Iris pigment epithelial cell (primary cell): ENCODE measurements around the gene TESK1.
"Not testable (repeated sequence)": the region's sequence is repeated elsewhere in the genome, so short reads cannot be mapped to it uniquely, and the experiment has no call there.

Source experiments
- DNase-seq: peaks from one replicate; pipeline ENCODE4 v3.0.0-alpha.2; 2011; ENCODE audit warnings: low read depth

The TESK1 gene

GRCh38 chr9:35583521-35583920 is 21.5 kb upstream of the TESK1 start:
- DNase-seq: not testable (repeated sequence)

DNA sequence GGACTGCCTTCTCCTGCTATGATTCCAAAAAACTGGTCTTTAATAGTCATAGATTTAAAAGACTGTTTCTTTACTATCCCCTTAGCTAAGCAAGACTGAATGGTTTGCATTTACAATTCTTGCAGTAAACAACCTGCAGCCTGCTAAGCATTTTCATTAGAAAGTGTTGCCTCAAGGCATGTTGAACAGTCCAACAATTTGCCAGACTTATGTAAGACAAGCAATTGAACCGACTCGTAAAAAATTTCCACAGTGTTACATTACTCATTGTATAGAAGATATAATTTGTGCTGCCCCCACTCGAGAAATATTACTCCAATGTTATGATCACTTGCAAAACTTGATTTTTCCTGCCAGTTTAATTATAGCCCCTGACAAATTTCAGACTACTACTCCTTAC is 20.4 kb upstream of the TESK1 start:
- DNase-seq: not testable (repeated sequence)

DNA sequence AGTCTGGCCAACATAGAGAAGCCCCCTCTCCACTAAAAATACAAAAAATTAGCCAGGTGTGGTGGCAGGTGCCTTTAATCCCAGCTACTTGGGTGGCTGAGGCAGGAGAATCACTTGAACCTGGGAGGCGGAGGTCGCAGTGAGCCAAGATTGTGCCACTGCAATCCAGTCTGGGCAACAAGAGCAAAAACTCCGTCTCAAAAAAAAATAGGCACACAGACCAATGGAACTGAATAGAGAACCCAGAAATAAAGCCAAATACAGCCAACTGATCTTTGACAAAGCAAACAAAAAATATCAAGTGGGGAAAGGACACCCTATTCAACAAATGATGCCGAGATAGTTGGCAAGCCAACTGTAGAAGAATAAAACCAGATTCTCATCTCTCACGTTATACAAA is 16.6 kb upstream of the TESK1 start:
- not testable (repeated sequence) for DNase-seq

GRCh38 chr9:35593581-35593980 is 11.5 kb upstream of the TESK1 start:
- no peak for DNase-seq

GRCh38 chr9:35594471-35594870 is 10.6 kb upstream of the TESK1 start:
- no peak for DNase-seq

DNA sequence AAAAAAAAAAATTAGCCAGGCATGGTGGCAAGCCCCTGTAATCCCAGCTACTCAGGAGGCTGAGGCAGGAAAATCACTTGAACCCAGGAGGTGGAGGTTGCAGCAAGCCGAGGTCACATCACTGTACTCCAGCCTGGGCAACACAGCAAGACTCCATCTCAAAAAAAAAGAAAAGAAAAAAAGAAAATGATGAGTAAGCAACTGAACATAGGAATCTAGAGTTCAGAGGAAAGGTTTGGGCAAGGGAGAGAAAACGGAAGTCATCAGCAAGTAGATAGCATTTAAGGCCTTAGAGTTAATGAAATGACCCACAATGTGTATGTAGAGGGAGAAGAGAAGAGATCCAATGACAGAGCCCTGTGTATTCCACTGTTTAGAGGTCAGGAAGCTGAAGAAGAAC is 8.2 kb upstream of the TESK1 start:
- not testable (repeated sequence) for DNase-seq

GRCh38 chr9:35598866-35599590 is 6.0 kb upstream of the TESK1 start:
- DNase-seq: no peak

GRCh38 chr9:35599763-35600604 is 5.1 kb upstream of the TESK1 start:
- DNase-seq: no peak

DNA sequence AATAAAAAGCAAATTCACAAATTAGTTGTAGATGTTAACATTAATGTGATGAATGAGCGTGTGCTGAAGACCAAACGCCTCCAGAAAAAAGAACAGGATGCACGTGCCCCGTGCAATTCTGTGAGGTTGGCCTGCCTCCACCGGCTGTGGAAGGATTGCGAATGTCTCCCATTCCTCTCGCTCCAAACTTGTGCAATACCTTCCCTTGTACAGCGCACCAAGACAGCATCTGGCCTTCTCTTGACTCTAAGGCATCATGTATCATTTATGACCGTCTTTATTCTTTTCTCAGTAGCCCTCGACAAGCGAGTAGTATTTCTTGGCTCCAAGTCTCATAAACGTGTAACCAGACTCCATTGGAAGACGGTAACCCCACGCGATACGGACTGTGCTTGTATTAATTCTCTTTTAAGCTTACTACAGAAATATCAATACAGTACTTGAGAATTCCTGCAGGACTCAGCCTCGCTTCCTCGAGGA is 1.5 kb upstream of the TESK1 start:
- peak; percentile 93 for DNase-seq

DNA sequence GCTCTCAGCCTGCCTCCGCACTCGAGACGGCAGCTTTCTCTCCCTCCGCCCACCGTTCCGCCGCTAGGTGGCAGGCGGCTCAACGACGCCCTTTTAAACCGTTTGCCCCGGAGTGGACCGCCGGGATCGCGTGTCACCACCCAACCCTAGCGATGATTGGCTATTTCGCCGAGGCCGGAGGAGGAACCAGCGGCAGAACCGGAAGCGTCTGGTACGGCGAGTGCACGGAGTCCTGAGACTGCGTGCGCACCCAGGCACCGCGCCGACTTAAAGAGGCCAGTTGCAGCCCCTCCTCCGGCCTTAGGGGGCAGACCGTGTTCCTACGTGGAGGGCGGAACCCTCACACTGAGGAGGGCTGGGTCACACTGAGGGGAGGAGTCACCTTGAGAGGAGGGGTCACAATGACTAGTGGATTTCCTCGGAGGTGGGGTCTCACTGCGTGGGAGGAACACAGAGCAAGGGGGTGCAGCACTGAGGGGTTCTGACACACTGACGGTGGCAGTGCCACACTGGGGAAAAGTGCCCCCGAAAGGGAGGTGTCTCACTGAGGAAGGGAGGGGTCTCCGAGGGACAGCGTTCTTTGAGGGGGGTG is 980 bp upstream of the TESK1 start:
- DNase-seq: peak; percentile 100

DNA sequence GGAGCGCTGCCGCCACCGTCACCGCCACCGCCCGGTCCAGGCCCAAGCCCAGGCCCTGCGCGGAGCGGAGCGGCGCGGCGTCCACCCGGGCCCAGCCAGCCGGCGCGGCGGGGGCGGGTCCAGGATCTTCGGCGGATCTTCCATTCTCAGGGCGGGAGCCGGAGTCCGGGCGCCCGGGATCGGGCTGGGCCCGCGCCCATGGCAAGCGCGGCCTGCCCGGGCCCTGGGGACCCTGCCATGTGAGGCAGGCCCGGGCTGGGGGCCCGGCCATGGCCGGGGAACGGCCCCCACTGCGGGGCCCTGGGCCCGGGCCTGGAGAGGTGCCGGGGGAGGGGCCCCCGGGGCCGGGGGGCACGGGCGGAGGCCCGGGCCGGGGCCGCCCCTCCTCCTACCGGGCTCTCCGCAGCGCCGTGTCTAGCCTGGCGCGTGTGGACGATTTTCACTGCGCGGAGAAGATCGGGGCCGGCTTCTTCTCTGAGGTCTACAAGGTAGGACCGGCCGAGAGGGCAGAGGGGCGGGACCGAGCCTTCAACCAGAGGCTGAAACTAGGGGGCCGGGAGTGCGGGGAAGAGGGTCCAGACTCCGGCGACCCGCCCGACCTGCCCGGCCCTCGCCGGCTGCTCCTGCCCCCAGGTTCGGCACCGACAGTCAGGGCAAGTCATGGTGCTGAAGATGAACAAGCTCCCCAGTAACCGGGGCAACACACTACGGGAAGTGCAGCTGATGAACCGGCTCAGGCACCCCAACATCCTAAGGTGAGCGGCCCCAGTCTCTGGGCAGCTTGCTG is 482 bp downstream of the TESK1 start:
- DNase-seq: peak; percentile 19

DNA sequence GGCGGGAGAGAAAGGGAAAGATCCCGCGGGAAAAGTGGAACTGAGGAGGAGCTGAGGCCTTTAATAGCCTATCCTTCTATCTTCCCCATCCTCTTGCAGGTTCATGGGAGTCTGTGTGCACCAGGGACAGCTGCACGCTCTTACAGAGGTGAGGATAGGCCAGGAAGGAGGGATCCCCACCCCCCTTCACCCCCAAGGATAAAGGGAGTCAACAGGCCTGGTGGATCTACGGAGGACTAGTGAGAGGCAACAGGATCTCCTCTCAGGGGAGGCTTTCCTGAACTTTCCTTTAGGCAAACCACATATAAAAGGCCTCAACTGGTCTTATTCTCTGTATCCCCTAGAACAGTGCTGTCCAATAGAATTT is 1.1 kb downstream of the TESK1 start:
- no peak for DNase-seq

GRCh38 chr9:35606726-35607125 is 1.7 kb downstream of the TESK1 start:
- no peak for DNase-seq

- no peak for DNase-seq
Observed at GRCh38 chr9:35608221-35608620, 3.2 kb downstream of the TESK1 start.

GRCh38 chr9:35609001-35609819 is 4.1 kb downstream of the TESK1 start:
- no peak for DNase-seq

GRCh38 chr9:35609820-35610163 is 4.7 kb downstream of the TESK1 start:
- no peak for DNase-seq

DNA sequence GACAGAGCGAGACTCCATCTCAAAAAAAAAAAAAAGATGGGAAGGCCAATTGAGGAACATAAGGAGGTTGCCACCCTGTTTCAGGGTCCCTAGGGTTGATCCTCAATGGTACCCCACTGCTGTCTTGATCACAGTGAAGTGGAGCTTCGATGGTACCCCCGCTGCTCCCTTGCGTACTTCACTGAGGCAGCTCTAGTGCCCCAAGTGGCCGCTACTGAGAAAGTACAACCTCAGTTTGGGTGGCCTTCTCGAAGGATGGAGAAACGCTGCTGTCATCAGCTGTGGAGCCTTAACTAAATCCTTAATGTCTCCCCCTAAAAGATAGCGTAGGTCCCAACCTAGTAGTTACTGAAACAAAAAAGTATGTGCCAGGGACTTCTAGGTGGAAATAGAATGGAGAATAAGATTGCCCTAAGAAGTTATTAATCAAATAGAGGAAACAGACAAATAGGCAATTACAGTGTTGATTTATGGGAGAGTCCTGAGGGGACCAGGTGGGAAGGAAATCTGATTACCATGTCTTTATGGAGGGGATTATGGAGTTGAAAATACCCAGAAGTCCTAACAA is 6.3 kb downstream of the TESK1 start:
- DNase-seq: peak; percentile 59

DNA sequence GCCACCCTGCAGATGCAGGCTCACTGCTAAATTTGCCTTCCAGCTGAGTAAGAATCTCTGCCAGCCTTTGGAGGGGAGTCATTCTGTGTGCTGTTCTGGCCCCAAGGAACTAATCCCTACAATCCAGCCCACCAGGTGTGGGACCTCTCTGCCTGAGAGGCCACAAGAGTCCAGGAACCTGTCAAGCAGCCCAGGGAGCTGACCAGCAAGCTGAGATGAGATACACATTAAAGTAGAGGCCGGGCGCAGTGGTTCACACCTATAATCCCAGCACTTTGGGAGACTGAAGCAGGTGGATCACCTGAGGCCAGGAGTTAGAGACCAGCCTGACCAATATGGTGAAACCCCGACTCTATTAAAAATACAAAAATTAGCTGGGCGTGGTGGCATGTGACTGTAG is 7.0 kb downstream of the TESK1 start:
- not testable (repeated sequence) for DNase-seq

DNA sequence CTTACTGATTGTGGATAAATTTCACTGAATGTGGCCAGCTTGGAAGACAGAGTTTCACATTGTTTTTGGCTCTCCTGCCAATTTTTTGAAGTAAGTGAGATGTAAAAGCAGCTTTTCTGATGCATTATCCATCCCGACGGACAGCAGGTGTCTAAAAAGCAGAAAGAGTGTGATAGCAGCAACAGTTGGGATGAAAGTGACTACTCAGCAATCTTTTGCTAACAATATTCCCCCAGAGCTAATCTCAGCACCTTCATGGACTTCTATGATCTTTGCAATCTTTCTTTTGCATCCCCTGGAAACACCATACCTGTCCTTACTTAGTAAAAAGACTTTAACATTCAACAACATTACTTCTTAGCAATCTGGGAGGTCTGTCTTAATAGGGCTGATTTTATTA is 7.8 kb downstream of the TESK1 start:
- no peak for DNase-seq

DNA sequence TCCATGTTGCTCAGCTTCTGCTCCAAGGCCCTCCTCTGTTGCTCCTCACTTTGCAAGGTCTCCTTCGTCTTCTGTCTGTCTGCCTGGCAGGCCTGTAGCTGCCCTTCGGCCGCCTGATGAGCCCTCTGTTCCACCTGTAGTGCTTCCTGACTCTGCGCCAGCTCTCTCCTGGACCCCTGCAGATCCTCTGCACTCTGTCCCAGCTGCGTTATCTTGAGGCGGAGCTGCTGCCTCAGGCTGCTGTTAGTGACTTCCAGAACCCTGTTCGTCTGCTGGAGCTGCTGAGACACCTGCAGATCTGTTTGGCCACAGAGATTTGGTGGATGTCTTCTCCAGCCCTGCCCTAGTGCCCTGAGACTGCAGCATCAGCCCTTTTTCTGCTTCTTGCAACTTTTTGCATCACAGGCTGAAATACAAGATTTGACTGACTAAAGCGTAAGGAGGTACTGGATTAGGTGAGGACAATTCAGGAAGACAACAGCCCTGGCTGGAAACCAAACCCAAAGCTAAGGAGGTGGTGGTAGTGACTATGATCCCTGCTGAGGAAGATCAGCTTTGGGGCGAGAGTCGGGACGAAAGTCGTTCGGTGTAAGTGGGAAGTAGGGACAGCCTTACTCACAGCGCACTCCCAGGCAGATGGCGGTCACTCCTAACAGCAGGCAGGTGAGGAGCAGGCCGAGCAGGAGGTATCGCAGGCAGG is 11.1 kb downstream of the TESK1 start:
- no peak for DNase-seq
